ENCODE results near the gene FBRSL1.
"Not testable (repeated sequence)": the region's sequence is repeated elsewhere in the genome, so short reads cannot be mapped to it uniquely, and the experiment has no call there.

The FBRSL1 gene

DNA sequence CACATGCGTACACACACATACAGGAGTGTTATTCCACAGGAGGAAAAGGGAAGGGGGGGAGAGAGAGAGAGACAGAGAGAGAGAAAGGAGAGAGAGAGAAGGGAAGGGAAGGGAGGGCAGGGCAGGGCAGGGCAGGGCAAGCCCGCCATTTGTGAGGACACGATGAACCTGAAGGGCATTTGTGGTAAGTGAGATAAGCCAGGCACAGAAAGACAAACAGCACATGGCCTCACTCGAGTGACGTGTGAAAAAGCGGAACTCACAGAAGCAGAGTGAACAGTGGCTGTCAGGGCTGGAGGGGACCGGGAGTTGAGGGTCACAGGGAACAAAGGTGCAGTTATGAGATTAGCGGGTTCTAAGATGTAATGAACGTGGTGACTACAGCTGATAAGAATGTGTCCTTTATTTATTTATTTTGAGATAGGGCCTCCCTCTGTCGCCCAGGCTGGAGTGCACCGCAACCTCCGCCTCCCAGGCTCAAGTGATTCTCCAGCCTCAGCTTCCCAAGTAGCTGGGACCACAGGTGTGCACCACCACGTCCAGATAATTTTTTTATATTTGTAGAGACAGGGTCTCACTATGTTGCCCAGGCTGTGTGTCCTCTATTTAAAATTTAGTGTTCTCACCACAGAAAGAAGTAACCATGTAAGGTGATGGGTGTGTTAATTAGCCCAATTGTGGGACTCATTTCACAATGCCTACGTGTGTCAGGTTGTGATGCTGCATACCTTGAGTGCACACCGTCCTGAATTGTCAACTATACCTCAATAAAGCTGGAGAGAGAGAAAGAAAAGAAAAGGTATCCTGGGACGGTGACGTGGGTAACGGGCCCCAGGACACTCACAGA lies 18.7 kb upstream of the FBRSL1 start:
- DNase-seq (ENCODE audit: low spot score), result peak; percentile 88

DNA sequence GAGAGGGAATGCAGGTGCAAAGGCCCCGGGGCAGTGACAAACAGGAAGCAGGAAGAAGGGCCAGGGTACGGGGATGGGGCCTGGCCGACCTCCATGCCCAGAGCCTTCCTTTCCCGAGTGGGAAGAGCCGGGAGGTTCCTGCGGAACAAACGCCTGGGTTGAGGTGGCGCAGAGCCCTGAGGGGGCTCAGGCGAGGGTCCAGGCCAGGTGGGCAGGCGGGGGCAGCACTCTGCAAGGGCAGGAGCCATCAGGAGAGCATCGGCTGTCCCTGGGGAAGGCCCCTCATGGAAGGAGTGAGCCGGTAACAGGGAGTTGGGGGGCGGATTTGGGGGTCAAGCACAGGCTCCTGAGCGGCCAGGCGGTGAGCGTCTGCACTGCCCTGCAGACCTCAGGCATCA lies 18.1 kb upstream of the FBRSL1 start:
- no peak for DNase-seq (ENCODE audit: low spot score)

- DNase-seq (ENCODE audit: low spot score), result no peak
Observed at GRCh38 chr12:132472386-132472785, 17.6 kb upstream of the FBRSL1 start.

GRCh38 chr12:132474237-132474741 lies 15.7 kb upstream of the FBRSL1 start:
- no peak for DNase-seq (ENCODE audit: low spot score)

- DNase-seq (ENCODE audit: low spot score), result not testable (repeated sequence)
Observed at GRCh38 chr12:132474799-132475303, 15.1 kb upstream of the FBRSL1 start.

GRCh38 chr12:132475304-132476037 lies 14.5 kb upstream of the FBRSL1 start:
- peak; percentile 31 for DNase-seq (ENCODE audit: low spot score)

GRCh38 chr12:132476038-132476414 lies 13.9 kb upstream of the FBRSL1 start:
- no peak for DNase-seq (ENCODE audit: low spot score)

DNA sequence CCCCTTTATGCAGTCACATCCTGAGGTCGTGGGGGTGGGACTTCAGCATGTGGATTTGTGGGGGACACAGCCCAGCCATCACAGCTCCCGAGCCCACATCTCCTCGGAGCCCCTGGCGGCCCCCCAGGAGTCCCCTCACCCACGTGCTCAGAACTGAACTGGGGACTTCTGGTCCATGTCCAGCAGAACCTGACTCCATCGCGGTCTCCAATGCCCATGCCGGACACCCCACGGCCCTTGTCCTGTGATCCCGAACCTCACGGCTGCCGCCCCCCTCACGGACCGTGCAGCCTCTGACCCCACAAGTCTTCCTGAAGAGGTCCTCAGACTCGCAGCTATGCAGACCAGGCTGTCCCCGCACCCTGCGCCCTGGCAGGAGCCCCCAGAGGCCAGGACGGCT lies 13.5 kb upstream of the FBRSL1 start:
- DNase-seq (ENCODE audit: low spot score), result no peak

GRCh38 chr12:132477017-132477702 lies 12.8 kb upstream of the FBRSL1 start:
- no peak for DNase-seq (ENCODE audit: low spot score)

GRCh38 chr12:132477703-132478432 lies 12.1 kb upstream of the FBRSL1 start:
- DNase-seq (ENCODE audit: low spot score), result no peak

DNA sequence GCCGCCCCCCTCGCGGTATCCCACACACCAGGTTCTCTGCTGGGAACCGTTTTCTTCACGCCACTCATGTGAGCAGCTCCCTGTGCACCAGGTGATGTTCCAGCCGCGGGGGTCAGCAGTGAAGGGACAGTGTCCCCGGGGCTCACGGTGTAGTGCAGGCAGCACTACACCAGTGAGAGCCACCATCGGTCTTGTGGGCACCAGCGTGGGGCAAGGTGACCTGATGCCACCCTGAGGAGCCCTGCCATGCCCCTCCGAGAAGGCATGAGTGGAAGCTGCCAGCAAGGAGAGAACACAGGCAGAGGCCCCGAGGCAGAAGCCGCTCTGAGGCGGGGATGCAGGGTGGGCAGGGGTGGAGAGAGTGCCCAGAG lies 11.5 kb upstream of the FBRSL1 start:
- no peak for DNase-seq (ENCODE audit: low spot score)

- DNase-seq (ENCODE audit: low spot score), result no peak
Observed at GRCh38 chr12:132478845-132479244, 11.1 kb upstream of the FBRSL1 start.

- no peak for DNase-seq (ENCODE audit: low spot score)
Observed at GRCh38 chr12:132479291-132479690, 10.7 kb upstream of the FBRSL1 start.

- DNase-seq (ENCODE audit: low spot score), result no peak
Observed at GRCh38 chr12:132479938-132480622, 9.9 kb upstream of the FBRSL1 start.

DNA sequence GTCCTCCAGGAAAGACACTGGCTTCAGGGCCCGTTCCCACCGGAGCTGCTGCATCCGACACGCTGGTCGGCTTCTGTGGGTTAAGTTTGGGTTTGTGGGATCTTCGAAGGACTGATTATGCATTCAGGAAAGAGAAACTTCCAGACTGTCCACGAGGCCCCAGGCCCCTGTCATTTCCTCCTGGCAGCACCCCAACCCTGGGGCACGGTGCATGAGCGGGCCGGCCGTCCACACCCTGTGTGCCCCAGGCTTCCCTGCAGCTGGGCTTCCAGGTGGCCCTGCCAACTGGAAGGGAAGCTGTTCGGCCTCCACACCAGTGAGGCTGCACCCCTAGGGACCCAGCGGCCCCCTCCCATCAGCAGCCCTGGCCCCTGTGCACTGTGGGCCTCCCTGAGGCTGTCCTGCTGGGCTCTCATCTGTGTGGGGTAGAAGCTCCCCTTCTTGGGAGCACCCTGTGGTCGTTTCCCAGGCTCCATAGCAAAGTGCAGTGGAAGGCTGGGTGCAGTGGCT lies 9.3 kb upstream of the FBRSL1 start:
- no peak for DNase-seq (ENCODE audit: low spot score)

DNA sequence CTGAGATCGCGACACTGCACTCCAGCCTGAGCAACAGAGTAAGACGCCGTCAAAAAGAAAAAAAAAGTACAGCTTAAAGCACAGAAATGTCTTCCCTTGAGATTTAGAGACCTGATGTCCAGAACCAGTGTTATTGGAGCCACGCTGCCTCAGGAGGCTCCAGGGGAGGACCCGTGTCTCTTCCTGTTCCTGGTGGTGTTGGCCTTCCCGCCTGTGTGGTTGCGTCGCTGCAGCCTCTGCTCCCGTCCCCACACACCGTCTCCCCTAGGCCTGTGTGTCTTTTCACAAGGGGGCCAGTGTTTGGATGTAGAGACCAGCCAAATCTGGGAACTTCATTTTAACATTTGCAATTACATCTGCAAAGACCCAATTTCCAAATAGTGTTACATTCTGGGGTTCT lies 8.6 kb upstream of the FBRSL1 start:
- no peak for DNase-seq (ENCODE audit: low spot score)

DNA sequence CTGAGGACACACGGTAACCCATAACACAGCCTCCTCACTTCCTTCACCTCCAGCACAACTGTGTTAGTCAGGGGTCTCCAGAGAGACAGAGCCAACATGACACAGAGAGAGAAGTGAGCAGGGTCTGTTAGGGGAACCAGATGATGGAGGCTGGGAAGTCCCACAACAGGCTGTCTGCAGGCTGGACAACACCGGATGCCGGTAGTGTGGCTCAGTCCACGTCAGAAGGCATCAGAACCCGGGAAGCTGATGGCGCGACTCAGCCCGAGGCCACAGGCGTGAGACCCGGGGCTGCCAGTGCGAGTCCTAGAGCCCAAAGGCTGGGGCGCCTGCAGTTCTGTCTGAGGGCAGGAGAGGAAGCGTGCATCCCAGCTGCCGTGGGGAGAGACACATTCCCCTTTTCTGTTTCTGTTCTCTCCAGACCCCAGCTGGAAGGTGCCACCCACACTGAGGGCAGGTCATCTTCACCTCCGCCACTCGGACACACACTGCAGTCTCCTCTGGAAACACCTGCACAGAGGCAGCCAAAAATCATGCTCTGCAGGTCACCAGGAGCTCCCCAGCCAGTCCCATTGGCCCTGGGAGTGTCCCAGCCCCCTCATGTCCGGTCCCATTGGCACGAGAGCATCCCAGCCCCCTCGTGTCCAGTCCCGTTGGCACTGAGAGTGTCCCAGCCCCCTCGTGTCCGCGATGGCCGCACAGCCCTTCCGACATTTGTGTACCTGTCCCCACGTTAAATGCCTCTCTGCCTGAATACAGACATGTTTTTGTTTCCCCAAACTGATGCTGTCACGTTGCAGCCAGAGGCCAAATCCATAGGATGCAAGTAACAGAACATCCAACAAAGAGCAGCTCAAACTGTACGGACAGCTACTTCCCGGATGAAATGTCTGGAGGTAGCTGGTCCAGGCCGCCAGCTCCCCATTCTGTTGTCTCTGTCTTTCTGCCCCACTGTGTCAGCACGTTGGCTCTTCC lies 7.9 kb upstream of the FBRSL1 start:
- no peak for DNase-seq (ENCODE audit: low spot score)

DNA sequence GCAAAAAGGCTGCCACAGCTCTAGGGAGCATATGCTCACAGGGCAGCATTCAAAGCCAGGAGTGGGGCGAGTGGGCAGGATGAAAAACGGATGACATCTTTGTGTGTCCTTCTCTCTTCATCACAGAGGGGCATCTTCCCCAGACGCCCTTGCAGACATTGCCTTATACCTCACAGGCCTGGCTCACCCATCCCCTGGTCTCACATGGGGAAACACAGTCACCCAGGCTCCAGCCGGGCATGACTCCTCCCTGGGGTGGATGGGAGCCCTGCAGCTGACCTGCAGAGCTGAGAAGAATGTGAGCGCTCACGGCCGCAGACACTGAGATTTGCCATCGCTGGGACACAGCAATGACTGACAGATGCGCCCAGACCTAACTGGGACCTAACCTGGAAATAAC lies 7.2 kb upstream of the FBRSL1 start:
- no peak for DNase-seq (ENCODE audit: low spot score)

DNA sequence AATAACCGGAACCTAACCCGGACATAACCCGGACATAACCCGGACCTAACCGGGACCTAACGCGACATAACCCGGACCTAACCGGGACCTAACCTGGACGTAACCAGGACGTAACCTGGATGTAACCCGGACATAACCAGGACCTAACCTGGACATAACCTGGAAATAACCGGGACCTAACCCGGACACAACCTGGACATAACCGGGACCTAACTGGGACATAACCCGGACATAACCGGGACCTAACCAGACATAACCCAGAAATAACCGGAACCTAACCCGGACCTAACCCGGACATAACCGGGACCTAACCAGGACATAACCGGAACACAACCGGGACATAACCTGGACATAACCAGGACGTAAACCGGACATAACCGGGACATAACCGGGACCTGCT lies 6.7 kb upstream of the FBRSL1 start:
- no peak for DNase-seq (ENCODE audit: low spot score)

GRCh38 chr12:132483612-132484011 lies 6.3 kb upstream of the FBRSL1 start:
- DNase-seq (ENCODE audit: low spot score), result no peak
